ENCODE measurements around the gene SNIP1.
A peak's percentile ranks its signal among the peaks of the same experiment; 100 is the strongest.
"Not testable (repeated sequence)": the region's sequence is repeated elsewhere in the genome, so short reads cannot be mapped to it uniquely, and the experiment has no call there.

The SNIP1 gene

DNA sequence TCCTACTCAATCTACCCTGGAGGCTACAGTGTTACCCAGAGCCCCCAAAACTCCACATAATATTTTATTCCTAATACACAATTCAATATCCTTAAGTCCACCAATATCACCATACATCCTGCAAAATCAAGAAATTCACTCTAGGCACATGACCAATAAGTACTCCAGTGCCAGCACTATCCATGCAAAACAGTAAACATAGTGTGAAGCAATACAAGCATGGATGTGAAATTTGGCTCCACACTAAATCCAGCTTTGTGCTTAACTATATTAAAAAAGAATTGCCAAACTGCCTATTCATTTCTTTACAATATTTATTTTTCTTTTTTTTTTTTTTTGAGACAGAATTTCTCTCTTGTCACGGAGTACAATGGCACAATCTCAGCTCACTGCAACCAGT, 36.5 kb downstream of the SNIP1 start:
- no peak overlapping the region for H3K4me3 ChIP-seq (ENCODE audit: low read length)
- no peak for DNase-seq (ENCODE audit: low read depth, low spot score)

DNA sequence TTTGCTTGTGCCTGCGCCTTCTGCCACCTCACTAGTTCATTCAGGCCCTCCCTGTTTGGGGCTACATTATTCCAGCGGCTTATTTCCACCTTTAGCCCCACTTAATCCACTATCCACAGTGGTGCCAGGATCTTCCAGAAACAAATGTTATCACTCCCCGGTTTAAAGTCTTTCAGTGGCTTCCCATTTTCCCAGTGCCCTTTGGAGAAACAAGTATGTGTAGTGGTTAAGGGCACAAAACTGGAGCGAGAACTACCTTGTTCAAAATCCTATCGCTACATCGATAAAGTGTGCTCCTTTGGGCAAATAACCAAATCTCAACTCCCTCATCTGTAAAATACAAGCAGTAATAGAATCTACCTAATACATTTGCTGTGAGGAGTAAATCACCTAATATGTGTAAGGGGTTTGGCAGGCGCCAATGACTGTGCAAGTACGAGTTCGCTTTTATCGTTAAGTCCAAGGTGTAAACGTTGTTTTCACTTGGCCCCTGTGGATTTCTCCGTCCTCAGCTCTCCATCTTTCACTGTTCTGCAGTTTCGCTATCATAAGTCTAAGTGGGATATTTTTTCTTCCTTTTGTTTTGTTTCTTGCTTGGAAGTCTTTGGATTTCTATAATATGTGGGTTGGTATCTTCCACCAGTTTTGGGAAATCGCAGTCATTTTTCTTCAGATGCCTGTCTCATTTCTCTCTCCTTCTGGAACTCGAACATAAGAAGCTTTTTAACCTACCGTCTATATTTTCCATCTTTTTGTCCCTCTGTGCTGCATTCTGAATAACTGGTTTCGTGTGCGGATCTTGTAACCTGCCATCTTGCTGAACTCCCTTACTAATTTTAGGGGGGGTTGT, 38.7 kb downstream of the SNIP1 start:
- peak overlapping the region; percentile 76 for H3K4me3 ChIP-seq (ENCODE audit: low read length)
- DNase-seq (ENCODE audit: low read depth, low spot score) = no peak

DNA sequence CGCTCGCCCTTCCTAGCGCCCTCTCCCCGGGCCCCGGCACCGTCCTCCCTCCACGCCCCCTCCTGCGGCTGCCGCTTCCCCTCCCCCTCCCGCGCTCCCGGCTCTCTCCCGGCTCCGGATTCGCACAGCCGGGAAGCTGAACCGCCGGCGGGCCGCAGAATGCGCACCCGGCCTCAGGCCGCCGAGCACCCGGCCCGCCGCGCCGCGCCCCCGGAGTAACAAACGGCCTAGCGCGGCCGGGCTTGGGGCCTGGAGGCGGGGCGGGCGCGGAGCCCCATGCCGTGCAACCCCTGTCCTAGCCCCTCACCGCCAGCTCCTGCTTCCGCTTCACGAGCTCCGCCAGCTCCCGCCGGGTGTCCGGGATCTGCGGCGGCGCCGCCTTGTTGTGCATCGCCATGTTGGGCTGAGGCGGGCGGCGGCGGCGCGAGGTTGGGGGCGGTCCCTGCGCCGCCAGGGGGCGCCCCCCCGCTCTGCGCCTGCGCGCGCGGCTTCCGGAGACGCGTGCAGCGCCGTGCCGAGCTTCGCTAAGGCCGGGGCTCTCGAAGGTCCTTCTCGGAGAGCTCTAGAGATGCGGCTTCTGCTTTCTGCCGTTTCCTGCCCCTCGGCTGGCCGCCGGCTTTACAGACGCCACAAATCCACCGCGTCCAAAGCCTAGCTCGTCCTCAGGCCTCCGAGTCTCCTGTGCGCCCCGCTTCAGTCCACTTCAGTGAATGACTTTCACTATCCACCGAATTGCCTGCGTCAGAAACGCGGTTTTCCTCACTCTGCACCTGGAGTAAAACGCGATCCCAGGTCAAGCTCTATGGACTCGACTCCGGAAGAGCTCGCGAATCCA, 39.5 kb downstream of the SNIP1 start, which contains the start of gene MEAF6:
TSS of gene MEAF6 (minus strand) at position 417 of the 835 bp plus-strand sequence. CDS start at position 397, 20 bp downstream.
- H3K4me3 ChIP-seq (ENCODE audit: low read length) = peak within 1 kb of the TSS; percentile 76
- peak; percentile 64 for DNase-seq (ENCODE audit: low read depth, low spot score)

DNA sequence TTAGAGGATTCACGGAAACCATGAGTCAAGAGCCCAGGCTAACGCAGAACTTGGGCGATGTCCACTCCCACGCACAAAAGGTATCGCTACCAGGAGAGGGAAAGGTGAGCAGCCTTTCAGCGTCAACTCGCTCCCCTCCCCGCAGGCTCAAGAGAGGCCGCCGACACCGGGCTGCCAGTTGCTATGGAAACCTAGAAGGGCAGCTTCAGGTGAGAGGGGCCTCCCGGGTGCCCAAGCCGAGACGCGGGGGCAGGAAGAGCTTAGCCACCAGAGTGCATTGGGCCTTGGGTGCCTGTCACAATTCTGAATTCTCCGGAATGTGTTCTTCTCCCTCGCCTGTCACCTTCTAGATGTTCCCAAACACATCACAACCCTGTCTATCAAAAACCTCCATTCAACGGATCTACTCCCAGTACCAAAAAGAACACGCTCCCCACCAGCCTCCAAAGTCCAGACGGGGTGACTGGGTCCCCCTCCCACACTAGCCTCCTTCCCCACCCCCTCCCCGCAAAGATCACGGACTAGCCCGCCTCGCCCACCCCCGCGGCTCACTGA, 40.2 kb downstream of the SNIP1 start:
- peak overlapping the region; percentile 76 for H3K4me3 ChIP-seq (ENCODE audit: low read length)
- no peak for DNase-seq (ENCODE audit: low read depth, low spot score)

DNA sequence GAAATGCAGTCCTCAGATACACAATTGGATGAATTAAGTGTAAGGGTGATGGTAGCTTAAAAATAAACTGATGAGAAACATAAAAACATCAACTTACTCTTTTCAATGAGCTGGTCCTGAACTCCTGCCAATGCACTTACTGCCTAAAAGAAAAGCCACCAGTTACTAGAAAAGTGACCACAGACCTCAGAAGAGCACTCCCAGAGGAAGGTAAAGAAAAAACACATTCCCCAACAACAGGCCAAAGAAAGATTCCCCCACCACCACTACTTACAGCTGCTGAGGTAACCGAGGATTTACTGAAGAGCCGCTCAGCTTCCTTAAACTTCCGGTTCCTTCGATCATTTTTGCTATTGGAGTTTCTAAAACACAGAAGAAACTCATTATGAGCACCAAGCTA, 44.9 kb downstream of the SNIP1 start:
- H3K4me3 ChIP-seq (ENCODE audit: low read length) = no peak overlapping the region
- DNase-seq (ENCODE audit: low read depth, low spot score) = no peak

DNA sequence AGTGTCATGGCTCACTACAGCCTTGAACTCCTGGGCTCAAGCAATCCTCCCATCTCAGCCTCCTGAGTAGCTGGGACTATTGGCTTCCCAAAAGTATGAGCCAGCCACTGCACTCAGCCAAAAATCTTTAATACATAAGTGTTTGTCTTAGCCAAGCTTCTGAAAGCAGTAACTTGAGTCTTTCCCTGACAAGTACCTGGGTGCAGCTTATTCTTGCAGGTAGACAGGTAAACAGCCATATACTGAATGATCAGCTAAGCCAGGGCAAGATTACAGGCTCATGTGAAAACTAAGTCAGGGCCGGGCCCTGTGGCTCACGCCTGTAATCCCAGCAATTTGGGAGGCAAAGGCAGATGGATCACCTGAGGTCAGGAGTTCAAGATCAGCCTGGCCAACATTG, 47.4 kb downstream of the SNIP1 start:
- no peak for DNase-seq (ENCODE audit: low read depth, low spot score)
- no peak overlapping the region for H3K4me3 ChIP-seq (ENCODE audit: low read length)

DNA sequence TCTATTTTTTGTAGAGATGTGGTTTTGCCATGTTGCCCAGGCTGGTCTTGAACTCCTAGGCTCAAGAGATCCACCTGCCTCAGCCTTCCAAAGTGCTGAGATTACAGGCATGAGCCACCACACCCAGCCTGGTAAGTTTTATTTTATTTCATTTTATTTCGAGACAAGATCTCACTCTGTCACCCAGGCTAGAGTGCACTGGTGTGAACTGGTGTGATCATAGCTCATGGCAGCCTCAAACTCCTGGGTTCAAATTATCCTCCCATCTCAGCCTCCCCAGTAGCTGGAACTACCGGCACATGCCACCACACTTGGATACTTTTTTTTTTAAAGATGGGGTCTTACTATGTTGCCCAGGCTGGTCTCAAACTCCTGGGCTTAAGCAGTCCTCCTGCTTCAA, 51.3 kb downstream of the SNIP1 start:
- H3K4me3 ChIP-seq (ENCODE audit: low read length); DNase-seq (ENCODE audit: low read depth, low spot score): not testable (repeated sequence)

DNA sequence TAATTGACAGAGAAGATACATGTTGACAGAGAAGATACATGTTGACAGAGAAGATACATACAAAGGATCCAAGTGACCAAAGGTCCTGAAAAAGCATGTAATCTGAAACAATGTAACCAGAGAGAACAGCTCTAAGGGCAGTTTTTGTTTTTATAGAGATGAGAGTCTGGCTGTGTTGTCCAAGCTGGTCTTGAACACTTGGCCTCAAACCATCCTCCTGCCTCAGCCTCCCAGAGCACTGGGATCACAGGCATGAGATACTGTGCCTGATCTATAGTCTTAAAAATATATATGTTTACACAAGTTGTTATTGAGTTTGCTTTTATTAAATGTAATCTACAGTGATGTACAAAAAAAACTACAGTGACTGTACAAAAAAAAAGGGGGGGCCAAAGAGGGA, 52.0 kb downstream of the SNIP1 start:
- no peak overlapping the region for H3K4me3 ChIP-seq (ENCODE audit: low read length)
- DNase-seq (ENCODE audit: low read depth, low spot score) = no peak

DNA sequence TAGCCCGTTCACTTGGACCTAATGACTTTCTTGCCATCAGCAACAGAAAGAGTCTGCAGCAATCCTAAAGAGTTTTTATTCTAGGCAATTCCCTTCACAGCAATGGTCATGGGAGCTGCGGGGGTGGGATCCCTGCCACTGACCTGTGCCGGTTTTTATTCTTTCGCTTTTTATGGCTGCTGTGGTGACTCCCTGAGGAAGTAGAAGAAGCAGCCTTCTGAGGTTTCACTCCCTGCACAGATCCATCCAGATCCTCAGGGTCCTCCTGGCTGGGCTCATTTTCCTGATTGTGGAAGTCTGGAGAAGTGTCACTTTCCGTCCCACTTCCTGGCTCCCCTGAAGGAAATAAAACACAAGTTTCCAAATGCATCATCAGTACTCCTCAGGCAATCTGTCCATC, 52.4 kb downstream of the SNIP1 start:
- H3K4me3 ChIP-seq (ENCODE audit: low read length) = no peak overlapping the region
- no peak for DNase-seq (ENCODE audit: low read depth, low spot score)

DNA sequence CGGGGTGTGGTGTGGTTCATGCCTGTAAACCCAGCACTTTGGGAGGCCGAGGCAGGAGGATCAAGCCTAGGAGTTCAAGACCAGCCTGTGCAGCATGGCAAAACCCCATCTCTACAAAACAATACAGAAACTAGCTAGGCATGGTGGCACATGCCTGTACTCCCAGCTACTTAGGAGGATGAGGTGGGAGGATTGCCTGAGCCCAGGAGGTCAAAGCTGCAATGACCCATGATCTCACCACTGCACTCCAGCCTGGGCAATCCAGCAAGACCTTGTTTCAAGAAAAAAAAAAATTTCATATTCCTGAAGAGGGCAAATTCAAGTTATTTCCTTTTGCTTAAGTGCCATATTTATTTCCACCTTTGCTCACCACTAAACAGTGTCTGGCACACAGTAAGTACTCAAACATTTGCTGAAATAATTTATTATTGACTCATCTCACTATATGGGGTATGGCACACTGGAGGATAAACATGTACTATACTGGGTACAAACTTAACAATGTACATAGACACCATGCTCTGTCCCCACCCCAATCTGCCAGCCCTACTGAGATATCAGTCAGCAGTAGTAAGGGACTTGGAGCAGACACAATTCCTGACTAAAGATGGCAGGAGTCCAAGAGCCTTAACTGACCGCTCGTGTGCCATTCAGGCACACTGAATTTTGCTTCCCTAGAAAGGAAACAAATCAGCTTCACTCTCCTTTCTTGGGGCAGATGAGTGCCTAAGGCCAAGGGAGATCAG, 55.0 kb downstream of the SNIP1 start:
- DNase-seq (ENCODE audit: low read depth, low spot score) = no peak
- H3K4me3 ChIP-seq (ENCODE audit: low read length) = no peak overlapping the region

DNA sequence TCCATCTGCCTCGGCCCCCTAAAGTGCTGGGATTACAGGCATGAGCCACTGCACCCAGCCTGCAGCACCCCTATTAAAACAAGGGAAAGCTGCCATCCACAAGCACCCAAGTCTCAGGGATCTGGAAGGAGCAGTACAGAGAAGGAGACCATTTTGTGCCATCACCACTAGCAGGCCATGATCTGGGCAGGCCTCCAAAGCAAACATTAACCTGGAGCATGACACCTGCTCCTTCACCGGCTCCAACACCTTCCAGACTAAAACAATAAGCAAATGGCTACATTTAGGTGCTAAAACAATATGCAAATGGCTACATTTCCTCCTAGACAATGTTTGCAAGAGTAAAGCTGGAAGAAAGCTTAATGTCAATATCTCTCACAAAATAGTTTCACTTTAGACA, 56.3 kb downstream of the SNIP1 start:
- H3K4me3 ChIP-seq (ENCODE audit: low read length) = no peak overlapping the region
- no peak for DNase-seq (ENCODE audit: low read depth, low spot score)

DNA sequence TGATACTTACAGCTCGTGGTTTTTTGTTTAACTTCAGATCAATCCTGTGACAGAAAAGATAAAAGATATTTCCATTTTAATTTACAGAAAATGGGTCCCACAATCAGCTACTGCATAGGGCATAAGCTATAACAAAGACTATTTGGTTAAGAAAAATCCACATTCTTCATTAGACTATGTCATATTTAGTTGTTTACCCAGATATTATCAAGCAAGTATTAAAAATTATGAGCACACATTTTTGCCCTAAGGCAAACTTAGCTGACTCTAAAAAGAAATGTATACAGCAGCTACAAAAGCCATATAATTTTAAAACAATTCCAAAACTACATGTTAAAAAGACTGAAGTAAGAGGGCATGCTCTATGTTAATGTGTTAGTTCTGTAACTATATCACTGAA, 58.2 kb downstream of the SNIP1 start:
- H3K4me3 ChIP-seq (ENCODE audit: low read length) = no peak overlapping the region
- DNase-seq (ENCODE audit: low read depth, low spot score) = no peak

DNA sequence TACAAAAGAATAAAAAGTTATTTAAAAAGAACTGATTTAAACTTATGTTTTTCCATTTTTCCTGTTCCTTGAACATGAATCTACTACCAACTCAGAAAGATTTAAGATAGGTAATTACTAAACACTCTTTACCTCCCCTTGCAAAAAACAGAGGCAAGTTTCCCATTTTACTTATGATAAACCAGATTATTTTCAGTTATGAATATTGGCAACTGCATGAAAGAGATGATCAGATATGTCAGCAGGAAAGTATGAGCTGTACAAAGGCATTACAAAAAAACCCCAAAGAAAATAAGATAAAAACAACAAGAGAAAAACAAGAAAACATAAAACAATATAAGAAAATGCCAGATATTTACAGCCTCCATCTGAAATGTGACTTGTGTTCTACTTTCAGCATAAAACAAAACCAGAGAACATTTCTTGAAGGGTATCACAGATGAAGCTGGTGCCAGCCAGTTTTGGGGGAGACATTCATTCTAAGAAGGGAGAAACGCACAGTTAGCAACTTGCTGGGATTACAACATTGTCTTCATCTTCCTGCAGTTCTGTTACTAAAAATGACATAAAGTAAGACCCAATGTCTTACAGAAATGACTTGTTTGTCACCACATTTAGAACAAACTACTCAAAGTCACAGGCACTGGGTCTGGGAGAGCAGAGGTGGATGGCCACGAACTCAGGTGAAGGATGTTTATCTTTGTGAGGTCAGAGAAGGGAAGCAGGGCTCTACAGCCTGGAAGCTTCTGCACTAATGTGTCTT, 60.6 kb downstream of the SNIP1 start:
- no peak overlapping the region for H3K4me3 ChIP-seq (ENCODE audit: low read length)

DNA sequence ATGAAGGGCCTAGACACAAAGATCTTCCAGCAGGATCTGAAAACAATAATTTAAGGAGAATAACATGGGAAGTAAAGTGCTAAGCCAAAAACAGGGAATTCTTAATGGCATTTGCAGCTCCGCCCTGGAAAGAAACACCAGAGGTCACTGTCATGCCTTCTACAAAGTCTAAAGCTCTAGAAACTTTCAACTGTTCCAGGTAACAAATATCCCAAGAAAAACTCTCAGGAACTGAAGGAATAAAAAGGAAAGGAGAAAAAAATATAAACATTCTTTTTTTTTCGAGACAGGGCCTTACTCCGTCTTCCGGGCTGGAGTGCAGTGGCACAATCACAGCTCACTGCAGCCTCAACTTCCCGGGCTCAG, 66.5 kb downstream of the SNIP1 start:
- no peak overlapping the region for H3K4me3 ChIP-seq (ENCODE audit: low read length)

More for the DNA sequence above, 60.6 kb downstream of the SNIP1 start:
- DNase-seq (ENCODE audit: low read depth, low spot score) = no peak

DNA sequence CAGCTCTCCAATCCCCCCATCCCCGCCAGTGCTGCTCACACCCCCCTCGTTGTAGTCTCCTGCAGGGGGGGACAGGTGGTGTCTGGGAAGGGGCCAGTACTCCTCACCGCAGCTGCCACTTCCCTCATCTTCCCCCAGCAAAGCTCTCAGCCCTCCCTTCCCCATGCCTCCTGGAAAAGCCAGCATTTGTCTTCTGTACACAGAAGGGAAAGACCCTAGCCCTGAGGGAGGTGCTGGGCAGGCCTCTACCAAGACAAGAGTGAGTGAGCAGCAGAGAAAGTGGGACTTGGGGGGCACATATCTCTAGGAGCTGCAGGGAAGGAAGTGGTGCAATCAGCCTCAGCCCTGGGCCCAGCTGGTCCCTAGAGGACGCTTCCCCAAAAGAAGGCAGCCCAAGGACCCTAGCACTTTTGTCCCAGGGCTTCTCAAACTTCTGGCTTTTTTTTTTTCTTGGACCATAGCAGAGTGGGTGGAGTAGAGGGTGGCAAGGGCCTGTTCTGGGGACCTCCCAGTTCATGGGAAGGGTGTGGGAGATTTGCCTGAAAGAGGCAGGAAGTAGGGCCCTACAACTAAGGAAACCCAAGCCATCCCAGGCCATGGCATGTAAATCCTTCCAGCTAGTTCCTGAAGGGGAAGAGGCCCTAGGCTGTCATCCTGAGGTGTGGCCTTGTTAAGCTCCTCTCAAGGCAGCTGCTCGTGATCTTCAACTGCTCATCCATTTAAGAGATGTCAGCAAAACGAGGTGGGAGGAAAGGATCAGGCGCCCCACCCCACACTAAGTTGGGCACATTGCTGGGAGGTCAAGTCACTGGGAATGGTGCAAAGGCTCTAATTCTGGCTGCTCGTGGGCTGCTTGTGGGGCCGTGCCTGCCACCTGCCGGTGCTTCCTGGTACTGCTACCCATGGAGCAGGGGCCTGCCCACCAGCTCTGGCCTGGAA, 67.1 kb downstream of the SNIP1 start:
- peak; percentile 39 for DNase-seq (ENCODE audit: low read depth, low spot score)
- no peak overlapping the region for H3K4me3 ChIP-seq (ENCODE audit: low read length)

More for the DNA sequence above, 66.5 kb downstream of the SNIP1 start:
- no peak for DNase-seq (ENCODE audit: low read depth, low spot score)

DNA sequence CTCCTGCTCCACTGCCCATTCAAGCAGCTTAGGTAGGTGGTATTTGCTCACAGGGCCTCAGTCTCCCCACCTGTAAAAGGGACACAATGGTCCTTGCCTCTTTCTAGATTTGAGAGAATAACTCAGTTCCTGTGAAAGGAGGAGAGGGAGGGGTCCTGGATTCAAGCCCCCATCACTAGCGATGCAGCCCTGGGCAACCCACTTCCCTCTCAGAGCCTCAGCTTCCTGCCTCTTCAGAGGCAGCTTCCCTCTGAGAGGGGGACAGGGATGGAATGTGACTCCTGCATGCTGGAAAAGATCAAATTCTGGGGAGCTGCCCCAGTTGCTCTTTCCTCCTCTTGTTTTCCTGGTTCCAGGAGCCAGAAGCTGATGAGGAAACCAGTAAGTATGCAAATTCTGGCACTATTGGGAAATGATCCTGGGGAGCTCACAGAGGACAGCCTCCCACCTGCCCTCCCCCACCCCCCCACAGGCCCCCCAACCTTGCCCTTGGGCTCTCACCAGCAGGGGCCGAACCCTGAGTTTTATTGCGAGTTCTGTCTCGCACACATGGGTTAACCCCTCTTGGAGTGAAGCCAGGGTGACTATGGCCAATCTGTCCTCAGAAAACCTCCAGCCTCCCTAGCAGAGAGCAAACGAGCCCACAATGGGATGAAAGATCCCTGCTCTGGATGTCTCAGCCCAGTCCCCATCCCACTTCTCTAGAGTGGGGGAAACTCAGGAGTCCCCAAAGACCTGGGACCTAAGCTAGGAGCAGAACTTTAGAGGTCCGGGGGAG, 68.0 kb downstream of the SNIP1 start:
- no peak for DNase-seq (ENCODE audit: low read depth, low spot score)
- H3K4me3 ChIP-seq (ENCODE audit: low read length) = no peak overlapping the region

All from Jurkat, Clone E6-1 (cell line).